H1 (cell line): ENCODE measurements around the gene DRD2. TPM values are rescaled to one million over a fixed set of nuclear protein-coding genes. Genes with fewer than 3 reads are reported as not detected.

Experiments used
- CTCF ChIA-PET: fragments of 300-600 bp; sonication (Branson Sonifier 250); formaldehyde crosslinking; loops from one replicate; lab custom pipeline; 2021; ENCODE audit not compliant: partially characterized antibody; lab: Charles Lee
- POLR2A ChIA-PET: fragments of 300-600 bp; sonication (Branson Sonifier 250); formaldehyde crosslinking; loops from one replicate; lab custom pipeline; 2021; ENCODE audit warnings: inconsistent platforms; ENCODE audit not compliant: partially characterized antibody; lab: Charles Lee
- DNase-seq, 2 experiments: peaks; one replicate each; pipeline versions ENCODE4 v3.0.0 to v3.0.0-alpha.2; 2010 to 2022; ENCODE audit warnings: low spot score in 2 of 2, low read depth in 1 of 2, mixed read lengths in 1 of 2
- FAIRE-seq: peaks from 2 replicates; lab custom pipeline; 2011; peaks lifted over from hg19 to GRCh38; lab: Jason Lieb, UNC
- H2AFZ ChIP-seq: 2 replicates; pipeline ENCODE4 v1.8.1; 2012; ENCODE audit warnings: low read length, inconsistent platforms
- H2AK5ac ChIP-seq: 2 replicates; pipeline ENCODE4 v1.6.1; 2013; ENCODE audit warnings: low read depth, low read length
- H2BK120ac ChIP-seq: replicated peaks from 2 replicates; pipeline ENCODE3; 2013; ENCODE audit warnings: low read depth, low read length, inconsistent platforms
- H2BK12ac ChIP-seq: 2 replicates; pipeline ENCODE4 v1.6.1; 2013; ENCODE audit warnings: low read depth, low read length
- H2BK15ac ChIP-seq: 2 replicates; pipeline ENCODE4 v1.6.1; 2013; ENCODE audit warnings: low read length
- H2BK20ac ChIP-seq: 2 replicates; pipeline ENCODE4 v1.6.1; 2013; ENCODE audit warnings: low read length
- H2BK5ac ChIP-seq: 2 replicates; pipeline ENCODE4 v1.6.1; 2013; ENCODE audit warnings: low read depth, low read length
- H3K14ac ChIP-seq: 2 replicates; pipeline ENCODE4 v1.6.1; 2013; ENCODE audit warnings: inconsistent platforms; ENCODE audit not compliant: insufficient read length
- H3K18ac ChIP-seq: 2 replicates; pipeline ENCODE4 v1.6.1; 2013; ENCODE audit warnings: low read length; ENCODE audit errors: extremely low read depth
- H3K23ac ChIP-seq: 2 replicates; pipeline ENCODE4 v1.6.1; 2013; ENCODE audit warnings: inconsistent platforms; ENCODE audit not compliant: insufficient read length
- H3K23me2 ChIP-seq: 2 replicates; pipeline ENCODE4 v1.6.1; 2013; ENCODE audit warnings: low read depth, low read length
- H3K27ac ChIP-seq: 2 replicates; pipeline ENCODE4 v1.6.1; 2011; ENCODE audit warnings: low read depth, low read length, inconsistent platforms
- H3K27me3 ChIP-seq, 4 experiments: replicated peaks in 1 of 4; 1 replicate in 1 of 4; 2 replicates in 3 of 4; pipeline versions ENCODE4 v1.6.1 to v1.8.1; 2011 to 2013; ENCODE audit warnings: low read length in 3 of 4, mild to moderate bottlenecking in 3 of 4, inconsistent platforms in 2 of 4, mixed read lengths in 2 of 4, moderate library complexity in 1 of 4; ENCODE audit not compliant: control insufficient read depth in 3 of 4, insufficient read depth in 3 of 4; ENCODE audit errors: extremely low read depth in 1 of 4
- H3K36me3 ChIP-seq, 4 experiments: 2 replicates each; pipeline versions ENCODE4 v1.6.1 to v1.8.1; 2011 to 2013; ENCODE audit warnings: mild to moderate bottlenecking in 4 of 4, low read length in 3 of 4, moderate library complexity in 2 of 4, control low read depth in 1 of 4, inconsistent platforms in 1 of 4; ENCODE audit not compliant: insufficient read depth in 4 of 4, control insufficient read depth in 2 of 4
- H3K4ac ChIP-seq: replicated peaks from 2 replicates; pipeline ENCODE3; 2013; ENCODE audit warnings: low read length, low read depth, mixed read lengths, inconsistent platforms; ENCODE audit not compliant: insufficient read length
- H3K4me1 ChIP-seq, 4 experiments: replicated peaks in 1 of 4; 1 replicate in 1 of 4; 2 replicates in 3 of 4; pipeline versions ENCODE4 v1.6.1 to v1.8.1; 2011 to 2013; ENCODE audit warnings: low read length in 3 of 4, inconsistent platforms in 2 of 4, mixed read lengths in 1 of 4; ENCODE audit not compliant: insufficient read depth in 4 of 4, control insufficient read depth in 3 of 4
- H3K4me2 ChIP-seq, 2 experiments: 2 replicates each; pipeline versions ENCODE4 v1.6.1 to v1.8.1; 2011 to 2013; ENCODE audit warnings: low read depth in 2 of 2, low read length in 2 of 2, control low read depth in 1 of 2, inconsistent platforms in 1 of 2, mild to moderate bottlenecking in 1 of 2; ENCODE audit not compliant: insufficient read depth in 1 of 2
- H3K4me3 ChIP-seq, 4 experiments: fragments of 200-600, 300-600 bp in 1 of 4; sonication (generic), shearing (Covaris generic), sonication (Bioruptor Twin) in 1 of 4; 2 replicates each; pipeline versions ENCODE4 v1.5.1 to v1.8.1; 2011 to 2016; ENCODE audit warnings: low read length in 4 of 4, low read depth in 3 of 4, control low read depth in 2 of 4, inconsistent platforms in 2 of 4, mild to moderate bottlenecking in 2 of 4, mixed read lengths in 1 of 4, moderate library complexity in 1 of 4; ENCODE audit not compliant: insufficient read depth in 2 of 4; ENCODE audit errors: extremely low read depth in 1 of 4
- H3K56ac ChIP-seq: replicated peaks from 2 replicates; pipeline ENCODE3; 2013; ENCODE audit warnings: low read depth, mild to moderate bottlenecking, mixed read lengths, low read length, inconsistent platforms; ENCODE audit not compliant: insufficient read length
- H3K79me1 ChIP-seq: 2 replicates; pipeline ENCODE4 v1.6.1; 2013; ENCODE audit warnings: low read depth, low read length, control low read depth
- H3K79me2 ChIP-seq, 2 experiments: 2 replicates each; pipeline versions ENCODE4 v1.6.1 to v1.8.1; 2012 to 2013; ENCODE audit warnings: low read length in 2 of 2, mild to moderate bottlenecking in 2 of 2, inconsistent platforms in 1 of 2; ENCODE audit not compliant: insufficient read depth in 2 of 2, control insufficient read depth in 1 of 2
- H3K9ac ChIP-seq, 4 experiments: replicated peaks in 1 of 4; 1 replicate in 1 of 4; 2 replicates in 3 of 4; pipeline versions ENCODE4 v1.6.1 to v1.8.1; 2011 to 2013; ENCODE audit warnings: low read depth in 3 of 4, low read length in 3 of 4, control low read depth in 2 of 4, mild to moderate bottlenecking in 2 of 4, moderate library complexity in 2 of 4, inconsistent platforms in 1 of 4; ENCODE audit errors: extremely low read depth in 1 of 4
- H3K9me3 ChIP-seq, 2 experiments: 2 replicates each; pipeline versions ENCODE4 v1.6.1 to v1.8.1; 2012 to 2013; ENCODE audit warnings: mild to moderate bottlenecking in 2 of 2, moderate library complexity in 2 of 2, control low read depth in 1 of 2, inconsistent platforms in 1 of 2, low read depth in 1 of 2, low read length in 1 of 2, mixed read lengths in 1 of 2; ENCODE audit not compliant: insufficient read depth in 2 of 2
- H4K20me1 ChIP-seq, 2 experiments: replicated peaks in 1 of 2; 2 replicates each; pipeline versions ENCODE3 to v1.8.1; 2011 to 2013; ENCODE audit warnings: inconsistent platforms in 2 of 2, low read length in 2 of 2, mild to moderate bottlenecking in 1 of 2; ENCODE audit not compliant: insufficient read depth in 2 of 2, control insufficient read depth in 1 of 2
- H4K5ac ChIP-seq: 2 replicates; pipeline ENCODE4 v1.6.1; 2013; ENCODE audit warnings: low read length, low read depth, mixed read lengths, inconsistent platforms; ENCODE audit not compliant: insufficient read length
- H4K8ac ChIP-seq: 2 replicates; pipeline ENCODE4 v1.8.0; 2013; ENCODE audit warnings: mild to moderate bottlenecking, moderate library complexity, low read length, inconsistent platforms; ENCODE audit not compliant: insufficient read depth; ENCODE audit errors: extremely low read depth
- H4K91ac ChIP-seq: replicated peaks from 2 replicates; pipeline ENCODE3; 2013; ENCODE audit warnings: low read length, mixed read lengths, inconsistent platforms; ENCODE audit not compliant: insufficient read length
- CTBP2 ChIP-seq: IDR thresholded peaks from 2 replicates; pipeline ENCODE4 v1.7.0; 2011; ENCODE audit warnings: borderline replicate concordance, mild to moderate bottlenecking, moderate library complexity, mixed read lengths, low read length; ENCODE audit not compliant: insufficient read depth, insufficient read length
- EP300 ChIP-seq, 2 experiments: IDR thresholded peaks; 1 replicate in 1 of 2; 2 replicates in 1 of 2; pipeline ENCODE4 v1.6.1; 2011 to 2012; ENCODE audit warnings: low read depth in 2 of 2, low read length in 2 of 2, mild to moderate bottlenecking in 2 of 2, borderline replicate concordance in 1 of 2, inconsistent platforms in 1 of 2, moderate library complexity in 1 of 2
- KDM5A ChIP-seq: fragments of 200-600 bp; IDR thresholded peaks from 2 replicates; pipeline ENCODE4 v1.7.1; 2012; ENCODE audit warnings: mild to moderate bottlenecking, low read length, inconsistent platforms, mixed read lengths
- MAFK ChIP-seq: IDR thresholded peaks from 2 replicates; pipeline ENCODE4 v1.6.1; 2012; ENCODE audit warnings: low read depth, mild to moderate bottlenecking, improper control_type of control experiment, low read length
- PHF8 ChIP-seq: fragments of 200-600 bp; sonication (generic); conservative IDR thresholded peaks from 2 replicates; pipeline ENCODE4 v1.7.1; 2012; ENCODE audit warnings: low read depth, mild to moderate bottlenecking, inconsistent platforms, low read length, moderate library complexity
- POLR2A ChIP-seq, 2 experiments: IDR thresholded peaks; 1 replicate in 1 of 2; 2 replicates in 1 of 2; pipeline ENCODE4 v1.6.1; 2011; ENCODE audit warnings: low read depth in 2 of 2, low read length in 2 of 2, mild to moderate bottlenecking in 2 of 2; ENCODE audit errors: control extremely low read depth in 1 of 2
- SP4 ChIP-seq: IDR thresholded peaks from 2 replicates; pipeline ENCODE4 v1.6.1; 2012; ENCODE audit warnings: low read length, inconsistent platforms
- SRF ChIP-seq: IDR thresholded peaks from 2 replicates; pipeline ENCODE4 v1.6.1; 2011; ENCODE audit warnings: mild to moderate bottlenecking, low read depth, low read length, moderate library complexity
- SUZ12 ChIP-seq: fragments of 200-600 bp; sonication (generic); IDR thresholded peaks from 2 replicates; pipeline ENCODE4 v1.6.1; 2012; ENCODE audit warnings: mild to moderate bottlenecking, inconsistent platforms, low read length, moderate library complexity, mixed read lengths
- TCF12 ChIP-seq: IDR thresholded peaks from 2 replicates; pipeline ENCODE4 v1.6.1; 2011; ENCODE audit warnings: low read depth, mild to moderate bottlenecking, low read length
- ZNF274 ChIP-seq: IDR thresholded peaks from 2 replicates; pipeline ENCODE4 v1.7.0; 2012; ENCODE audit warnings: low read length, borderline replicate concordance; ENCODE audit errors: extremely low read depth
- WGBS, 2 experiments: shearing (Covaris generic) in 1 of 2; methylation state at CpG; one replicate each; pipeline versions ENCODE4 v1.1.6 to v1.1.7; 2013 to 2015; ENCODE audit warnings: low lambda C conversion rate in 2 of 2, mixed read lengths in 2 of 2, inconsistent platforms in 1 of 2, low coverage in 1 of 2, missing lambda C conversion rate in 1 of 2; ENCODE audit not compliant: insufficient replicate concordance in 2 of 2, insufficient coverage in 1 of 2, insufficient read length in 1 of 2; ENCODE audit errors: extremely low coverage in 1 of 2, missing lambda C conversion rate in 1 of 2; 5-methylcytosine and 5-hydroxymethylcytosine counted together
- polyA plus RNA-seq, 7 experiments: library from polyadenylated mRNA; depleted of rRNA in 3 of 7; stranded (reverse) in 5 of 7; unstranded in 2 of 7; fragments of >200 nt in 5 of 7; fragments of 200-250 nt in 2 of 7; gene quantifications; 1 replicate in 5 of 7; 2 replicates in 1 of 7; 4 replicates in 1 of 7; pipeline versions ENCODE4 v1.2.1 to v1.2.3, GENCODE V29; 2011 to 2013; ENCODE audit warnings: missing spikeins in 2 of 7, mixed read lengths in 2 of 7
- total RNA-seq: library from RNA; stranded (reverse); fragmentation: NEBNext Ultra II Directional; extraction: Animal tissue kit (Norgen Biotek cat#: 25700); gene quantifications from 2 replicates; pipeline ENCODE4 v1.2.1, GENCODE V29; 2021

The DRD2 gene
- total and polyA plus RNA-seq, 2 of the 8 experiments (the other 6 are each of a cell fraction or from before 2014, with no cell fraction given) = 0.26 to 0.41 TPM

GRCh38 chr11:113370634-113371033, 104.6 kb downstream of the DRD2 start:
- H2BK20ac ChIP-seq = no peak overlapping the region
- H3K36me3 ChIP-seq = no peaks in the 10 kb centered on the region
- H3K27me3 ChIP-seq = no peaks in the 10 kb centered on the region
- DNase-seq = no peak
- no peak overlapping the region for H3K14ac ChIP-seq
- TF ChIP-seq KDM5A = no peak
- TF ChIP-seq POLR2A (IDR thresholded peaks at IDR 0.05; ENCODE audit: control extremely low read depth in 1 of 2, low read depth in 2 of 2, low read length in 2 of 2) = no peak
- TF ChIP-seq SP4 = no peak
- TF ChIP-seq CTBP2 = no peak
- no peak for TF ChIP-seq ZNF274
- no peak for TF ChIP-seq SRF
- no peak for TF ChIP-seq SUZ12
- no peak for TF ChIP-seq TCF12
- TF ChIP-seq EP300 (IDR thresholded peaks at IDR 0.05; ENCODE audit: borderline replicate concordance in 1 of 2, low read depth in 2 of 2, low read length in 2 of 2) = no peak
- TF ChIP-seq PHF8 = no peak
- no peak for TF ChIP-seq MAFK
- H3K4me1 ChIP-seq = peaks cover 0 to 3% (median 0%) of the 10 kb centered on the region in 4 experiments; a peak in 1 of 7 replicates
- H4K20me1 ChIP-seq = no peaks in the 10 kb centered on the region
- no peak overlapping the region for H2BK5ac ChIP-seq
- no peaks in the 10 kb centered on the region for H3K79me1 ChIP-seq
- no peaks in the 10 kb centered on the region for H3K79me2 ChIP-seq
- no peak overlapping the region for H3K4me3 ChIP-seq
- CTCF ChIA-PET = interaction anchor here (0.7 to 1.4 kb wide), 2 partner anchors 45 to 360 kb away, joined by 3 to 5 read pairs; no protein-coding TSS in a partner anchor
- POLR2A ChIA-PET = no interaction called here
- H2BK15ac ChIP-seq = no peak overlapping the region
- no peaks in the 10 kb centered on the region for H3K9me3 ChIP-seq
- no peak overlapping the region for H3K4me2 ChIP-seq
- no peak for FAIRE-seq
- H3K4ac ChIP-seq = no peak overlapping the region
- H2AK5ac ChIP-seq = no peak overlapping the region
- no peak overlapping the region for H4K91ac ChIP-seq
- no peak overlapping the region for H4K8ac ChIP-seq
- H3K23ac ChIP-seq = no peak overlapping the region
- no peak overlapping the region for H2BK12ac ChIP-seq
- no peak overlapping the region for H2BK120ac ChIP-seq
- H2AFZ ChIP-seq = no peak overlapping the region
- no peak overlapping the region for H4K5ac ChIP-seq
- WGBS, 2 experiments = 80% methylated on average over 5 of the region's 5 CpGs; no CpG with 5 or more reads in 1 of the 2 experiments
- H3K56ac ChIP-seq = no peak overlapping the region
- no peaks in the 10 kb centered on the region; the same call in 1 of the 2 replicates for H3K23me2 ChIP-seq
- no peak overlapping the region for H3K9ac ChIP-seq
- no peak overlapping the region for H3K27ac ChIP-seq
- H3K18ac ChIP-seq = no peak overlapping the region
